Vagina (tissue), 2 donors: ENCODE data around the gene HADHB. TPM values are rescaled to one million over a fixed set of nuclear protein-coding genes. Genes with fewer than 3 reads are reported as not detected.
"Not testable (repeated sequence)": the region's sequence is repeated elsewhere in the genome, so short reads cannot be mapped to it uniquely, and the experiment has no call there.

Experiments
- DNase-seq, 2 donors: peaks; one replicate each; pipeline ENCODE4 v3.0.0-alpha.2; 2017; ENCODE audit errors: extremely low spot score in 2 of 2
- H3K27ac ChIP-seq: fragments of 200-600 bp; sonication (generic); one replicate; pipeline ENCODE4 v1.5.1; 2019
- H3K27me3 ChIP-seq: fragments of 200-600 bp; sonication (generic); one replicate; pipeline ENCODE4 v1.5.1; 2019
- H3K36me3 ChIP-seq, 2 donors: fragments of 200-600 bp; sonication (generic); one replicate each; pipeline ENCODE4 v1.5.1; 2017 to 2019
- H3K4me1 ChIP-seq: fragments of 200-600 bp; sonication (generic); one replicate; pipeline ENCODE4 v1.5.1; 2019
- H3K4me3 ChIP-seq, 2 donors: fragments of 200-600 bp; sonication (generic); 1 replicate in 1 of 2; 2 replicates in 1 of 2; pipeline ENCODE4 v1.5.1; 2016 to 2019
- H3K9me3 ChIP-seq: fragments of 200-600 bp; sonication (generic); one replicate; pipeline ENCODE4 v1.5.1; 2019
- POLR2A ChIP-seq, 2 donors: fragments of 450-650 bp; IDR thresholded peaks; one replicate each; pipeline ENCODE4 v1.6.1; 2017; ENCODE audit warnings: antibody characterized with exemption in 2 of 2, mild to moderate bottlenecking in 2 of 2, moderate library complexity in 2 of 2
- POLR2AphosphoS5 ChIP-seq, 2 donors: sonication (generic); formaldehyde crosslinking; IDR thresholded peaks; one replicate each; pipeline ENCODE4 v1.9.0; 2017; ENCODE audit warnings: antibody characterized with exemption in 2 of 2, mild to moderate bottlenecking in 2 of 2, low read depth in 1 of 2; ENCODE audit not compliant: insufficient read depth in 1 of 2
- intact Hi-C: fragments of 100-400 bp; cut with DNase I; formaldehyde crosslinking; loops from one replicate; pipeline ENCODE4 v1.15.1; 2023
- total RNA-seq: library from RNA; depleted of rRNA; stranded (reverse); fragments of >200 nt; gene quantifications from one replicate; pipeline ENCODE4 v1.2.3, GENCODE V29; 2016
- TF ChIP-seq, protein P1 (sequence below), 3 experiments: fragments of 450-650 bp in 2 of 3; fragments of 200-600 bp in 1 of 3; sonication (generic) in 1 of 3; IDR thresholded peaks; one replicate each; pipeline ENCODE4 v1.5.1; 2017 to 2019; ENCODE audit warnings: antibody characterized with exemption in 3 of 3, mild to moderate bottlenecking in 2 of 3, moderate library complexity in 2 of 3

HADHB gene
- total RNA-seq, 1 donor from 2014 or later: 127 TPM

DNA sequence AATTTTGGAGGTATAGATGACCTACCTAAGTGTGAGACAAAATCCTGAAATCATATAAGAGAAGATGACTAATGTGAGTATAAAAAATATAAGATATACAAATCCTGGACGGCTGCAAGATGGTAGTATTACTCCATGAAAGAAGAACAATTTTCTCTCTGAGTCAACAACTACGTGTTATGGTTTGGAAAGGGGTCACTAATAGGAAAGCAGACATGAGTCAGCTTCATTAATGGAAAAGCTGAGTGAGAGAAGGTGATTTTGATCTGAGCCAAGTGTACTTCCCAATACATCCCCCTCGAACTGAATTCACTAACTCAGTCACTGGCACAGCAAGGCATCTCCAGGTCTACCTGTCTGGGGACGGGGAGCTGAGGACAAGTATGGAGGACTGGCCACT is 81.1 kb downstream of the HADHB start:
- intact Hi-C loops: loop anchor here (5.0 kb wide), 1 partner anchor 934 kb away; no protein-coding TSS in a partner anchor
- Histone ChIP-seq H3K9me3 (no peaks in the 10 kb centered on the region), H3K4me1 (no peaks in the 10 kb centered on the region), H3K36me3 (no peaks in the 10 kb centered on the region), H3K27ac (no peak overlapping the region), H3K27me3 (no peaks in the 10 kb centered on the region), H3K4me3 (no peak overlapping the region)
- no peak for DNase-seq
- no peak for TF ChIP-seq POLR2AphosphoS5 (IDR thresholded peaks at IDR 0.05; ENCODE audit: insufficient read depth in 1 of 2, low read depth in 1 of 2)
- no peak for TF ChIP-seq POLR2A (IDR thresholded peaks at IDR 0.05)
- TF ChIP-seq, protein P1, sequence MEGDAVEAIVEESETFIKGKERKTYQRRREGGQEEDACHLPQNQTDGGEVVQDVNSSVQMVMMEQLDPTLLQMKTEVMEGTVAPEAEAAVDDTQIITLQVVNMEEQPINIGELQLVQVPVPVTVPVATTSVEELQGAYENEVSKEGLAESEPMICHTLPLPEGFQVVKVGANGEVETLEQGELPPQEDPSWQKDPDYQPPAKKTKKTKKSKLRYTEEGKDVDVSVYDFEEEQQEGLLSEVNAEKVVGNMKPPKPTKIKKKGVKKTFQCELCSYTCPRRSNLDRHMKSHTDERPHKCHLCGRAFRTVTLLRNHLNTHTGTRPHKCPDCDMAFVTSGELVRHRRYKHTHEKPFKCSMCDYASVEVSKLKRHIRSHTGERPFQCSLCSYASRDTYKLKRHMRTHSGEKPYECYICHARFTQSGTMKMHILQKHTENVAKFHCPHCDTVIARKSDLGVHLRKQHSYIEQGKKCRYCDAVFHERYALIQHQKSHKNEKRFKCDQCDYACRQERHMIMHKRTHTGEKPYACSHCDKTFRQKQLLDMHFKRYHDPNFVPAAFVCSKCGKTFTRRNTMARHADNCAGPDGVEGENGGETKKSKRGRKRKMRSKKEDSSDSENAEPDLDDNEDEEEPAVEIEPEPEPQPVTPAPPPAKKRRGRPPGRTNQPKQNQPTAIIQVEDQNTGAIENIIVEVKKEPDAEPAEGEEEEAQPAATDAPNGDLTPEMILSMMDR (IDR thresholded peaks at IDR 0.05): no peak

DNA sequence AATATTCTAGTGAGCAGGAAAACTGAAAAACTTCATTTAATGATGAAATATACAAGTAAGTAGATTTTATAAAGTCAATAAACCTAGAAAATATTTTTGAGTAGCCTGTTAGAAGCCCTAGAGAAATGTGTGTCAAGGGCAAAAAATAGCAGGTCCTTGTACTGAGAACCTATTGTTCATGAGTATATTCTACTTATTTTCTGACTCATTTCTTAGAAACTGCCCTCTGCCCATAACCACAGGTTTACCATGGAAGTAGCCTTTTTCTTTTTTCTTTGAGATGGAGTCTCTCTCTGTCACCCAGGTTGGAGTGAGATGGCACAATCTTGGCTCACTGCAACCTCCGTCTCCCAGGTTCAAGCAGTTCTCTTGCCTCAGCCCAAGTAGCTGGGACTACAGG is 81.8 kb downstream of the HADHB start:
- Histone ChIP-seq H3K27ac (no peak overlapping the region), H3K4me3 (no peak overlapping the region), H3K36me3 (no peaks in the 10 kb centered on the region), H3K9me3 (no peaks in the 10 kb centered on the region), H3K27me3 (no peaks in the 10 kb centered on the region), H3K4me1 (no peaks in the 10 kb centered on the region)
- intact Hi-C loops: loop anchor here (5.0 kb wide), 1 partner anchor 934 kb away; no protein-coding TSS in a partner anchor
- no peak for TF ChIP-seq POLR2A (IDR thresholded peaks at IDR 0.05)
- DNase-seq: no peak

DNA sequence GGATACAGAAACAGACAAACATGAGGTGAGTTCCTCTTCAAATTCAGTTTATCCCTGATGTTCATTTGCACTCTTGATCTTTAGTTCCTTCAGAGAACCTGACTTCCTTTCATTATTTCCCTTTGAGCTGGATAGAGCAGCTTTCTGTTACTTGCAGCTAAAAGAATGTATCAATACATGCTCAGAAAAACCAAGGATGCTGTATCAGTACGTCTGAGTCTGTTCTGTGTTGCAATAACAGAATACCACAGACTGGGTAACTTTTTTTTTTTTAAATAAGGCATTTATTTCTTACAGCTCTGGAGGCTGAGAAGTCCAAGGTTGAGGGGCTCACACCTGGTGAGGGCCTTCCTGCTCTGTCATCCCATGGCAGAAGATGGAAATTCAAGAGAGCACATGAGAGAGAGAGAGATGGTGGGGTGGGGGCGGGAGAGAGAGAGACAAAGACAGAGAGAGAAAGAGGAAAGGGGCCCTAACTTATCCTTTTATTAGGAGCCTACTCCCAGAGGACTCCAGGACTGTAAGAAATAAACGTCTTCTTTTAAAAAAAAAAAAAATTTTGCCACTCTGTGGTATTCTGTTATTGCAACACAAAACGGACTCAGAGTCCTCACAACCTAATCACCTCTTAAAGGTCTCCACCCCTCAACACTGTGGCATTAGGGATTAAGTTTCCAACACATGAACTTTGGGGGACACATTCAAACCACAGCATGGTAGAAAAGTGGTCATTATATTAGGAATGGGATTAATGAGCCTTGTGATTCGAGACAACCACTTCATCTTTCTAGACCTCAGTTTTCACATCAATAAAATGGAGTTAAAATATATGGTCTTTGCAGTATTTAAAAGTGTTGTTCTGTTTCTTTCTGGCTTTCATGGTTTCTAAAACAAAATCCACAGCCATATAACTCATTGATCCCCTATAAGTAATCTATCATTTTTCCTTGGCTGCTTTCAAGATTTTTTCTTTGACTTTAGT is 82.8 kb downstream of the HADHB start:
- Histone ChIP-seq H3K4me3 (no peak overlapping the region), H3K27ac (no peak overlapping the region), H3K9me3 (no peaks in the 10 kb centered on the region), H3K27me3 (no peaks in the 10 kb centered on the region), H3K36me3 (no peaks in the 10 kb centered on the region), H3K4me1 (no peaks in the 10 kb centered on the region)
- TF ChIP-seq POLR2AphosphoS5 (IDR thresholded peaks at IDR 0.05; ENCODE audit: insufficient read depth in 1 of 2, low read depth in 1 of 2): no peak
- TF ChIP-seq POLR2A (IDR thresholded peaks at IDR 0.05): no peak
- TF ChIP-seq, protein P1 (IDR thresholded peaks at IDR 0.05): no peak
- intact Hi-C loops: loop anchor here (5.0 kb wide), 1 partner anchor 935 kb away; no protein-coding TSS in a partner anchor
- DNase-seq: no peak

DNA sequence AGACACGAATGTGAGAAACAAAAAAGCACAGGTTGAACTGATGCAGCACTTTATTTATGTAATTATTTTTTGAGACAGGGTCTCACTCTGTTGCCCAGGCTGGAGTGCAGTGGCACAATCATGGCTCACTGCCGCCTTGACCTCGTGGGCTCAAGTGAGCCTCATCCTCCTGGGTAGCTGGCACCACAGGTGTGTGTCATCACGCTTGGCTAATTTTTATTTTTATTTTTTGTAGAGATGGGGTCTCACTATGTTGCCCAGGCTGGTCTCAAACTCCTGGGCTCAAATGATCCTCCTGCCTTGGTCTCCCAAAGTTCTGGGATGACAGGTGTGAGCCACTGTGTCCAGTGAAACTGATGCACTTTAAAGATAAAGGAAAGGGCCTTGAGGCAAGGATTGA is 84.3 kb downstream of the HADHB start:
- H3K4me1 ChIP-seq, H3K9me3 ChIP-seq, H3K27ac ChIP-seq, H3K27me3 ChIP-seq, DNase-seq, H3K36me3 ChIP-seq, H3K4me3 ChIP-seq: not testable (repeated sequence)
- intact Hi-C loops: loop anchor here (5.0 kb wide), 1 partner anchor 937 kb away; no protein-coding TSS in a partner anchor

DNA sequence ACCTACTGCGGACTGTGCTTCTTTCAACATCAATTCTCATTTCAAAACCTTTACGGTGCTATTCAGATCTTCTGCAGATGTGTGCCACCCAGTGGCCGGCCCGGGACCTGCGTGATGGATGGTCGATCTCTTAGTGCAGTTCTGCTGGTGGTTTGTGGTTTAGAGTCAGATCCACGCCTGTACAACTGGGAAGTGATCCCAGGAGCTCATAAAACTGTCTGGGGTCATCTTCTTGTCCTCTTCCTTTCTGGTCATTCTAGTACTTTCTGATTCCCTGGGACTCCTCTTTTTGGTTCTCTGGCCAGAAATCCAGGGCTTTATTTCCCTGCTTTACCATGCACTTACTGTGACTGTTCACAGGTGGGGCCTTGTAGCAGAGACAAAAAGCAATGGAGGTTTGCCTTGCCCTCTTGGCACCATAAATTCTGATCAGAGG is 85.4 kb downstream of the HADHB start:
- H3K4me3 ChIP-seq: no peak overlapping the region
- intact Hi-C loops: no loop called here
- no peaks in the 10 kb centered on the region for H3K9me3 ChIP-seq
- H3K27me3 ChIP-seq: no peaks in the 10 kb centered on the region
- no peaks in the 10 kb centered on the region for H3K4me1 ChIP-seq
- TF ChIP-seq POLR2A (IDR thresholded peaks at IDR 0.05) (no peak), POLR2AphosphoS5 (IDR thresholded peaks at IDR 0.05; ENCODE audit: insufficient read depth in 1 of 2, low read depth in 1 of 2) (peak in 1 of 2 donors; percentile 74)
- TF ChIP-seq, protein P1 (IDR thresholded peaks at IDR 0.05): peak; percentile 81 to 82 (median 81)
- no peak overlapping the region for H3K27ac ChIP-seq
- H3K36me3 ChIP-seq: no peaks in the 10 kb centered on the region
- DNase-seq: no peak

DNA sequence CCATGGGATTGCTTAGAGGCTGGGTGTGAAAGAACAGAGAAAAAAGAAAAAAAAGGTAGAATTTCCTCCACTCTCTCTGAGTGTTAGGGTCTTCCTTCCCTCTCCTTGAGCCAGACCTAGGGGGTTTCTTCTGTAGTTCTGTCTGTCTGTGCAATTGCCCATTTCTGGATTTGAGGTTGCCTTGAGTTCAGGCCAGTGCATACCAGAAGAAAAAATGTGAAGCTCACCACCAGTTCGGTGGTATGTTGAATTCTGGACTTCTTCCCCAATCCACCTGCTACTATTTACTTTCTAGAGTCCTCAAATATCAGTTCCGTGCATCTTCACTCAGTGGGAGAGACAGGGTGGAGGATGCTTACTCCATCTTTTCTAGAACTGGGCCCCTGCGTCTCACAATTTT is 85.9 kb downstream of the HADHB start:
- no peaks in the 10 kb centered on the region for H3K27me3 ChIP-seq
- TF ChIP-seq POLR2A (IDR thresholded peaks at IDR 0.05) (no peak), POLR2AphosphoS5 (IDR thresholded peaks at IDR 0.05; ENCODE audit: insufficient read depth in 1 of 2, low read depth in 1 of 2) (no peak)
- TF ChIP-seq, protein P1 (IDR thresholded peaks at IDR 0.05): no peak
- no peak overlapping the region for H3K27ac ChIP-seq
- H3K9me3 ChIP-seq: no peaks in the 10 kb centered on the region
- H3K36me3 ChIP-seq: no peaks in the 10 kb centered on the region
- intact Hi-C loops: no loop called here
- DNase-seq: no peak
- H3K4me1 ChIP-seq: no peaks in the 10 kb centered on the region
- H3K4me3 ChIP-seq: no peak overlapping the region

DNA sequence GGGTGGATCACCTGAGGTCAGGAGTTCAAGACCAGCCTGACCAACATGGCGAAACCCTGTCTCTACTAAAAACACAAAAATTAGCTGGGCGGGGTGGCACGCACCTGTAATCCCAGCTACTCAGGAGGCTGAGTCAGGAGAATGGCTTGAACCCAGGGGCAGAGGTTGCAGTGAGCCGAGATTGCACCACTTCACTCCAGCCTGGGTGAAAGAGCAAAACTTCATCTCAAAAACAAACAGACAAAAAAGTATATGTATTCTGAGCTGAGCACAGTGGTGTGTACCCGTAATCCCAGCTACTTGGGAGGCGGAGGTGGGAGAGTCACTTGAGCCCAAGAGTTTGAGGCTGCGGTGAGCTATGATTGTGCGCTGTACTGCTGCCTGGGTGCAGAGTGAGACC is 86.6 kb downstream of the HADHB start:
- H3K27me3 ChIP-seq, H3K4me3 ChIP-seq, H3K36me3 ChIP-seq, H3K27ac ChIP-seq, intact Hi-C loops, H3K4me1 ChIP-seq, DNase-seq, H3K9me3 ChIP-seq: not testable (repeated sequence)
